ENCODE measurements around the gene EPB41.

- TF ChIP-seq ZEB2 (tag by site-specific recombination; IDR thresholded peaks at IDR 0.05) (no peak), REST (tag by site-specific recombination; IDR thresholded peaks at IDR 0.05) (no peak), ZNF776 (tag by site-specific recombination; IDR thresholded peaks at IDR 0.05; ENCODE audit: borderline replicate concordance) (no peak), CTCF (tag by site-specific recombination; IDR thresholded peaks at IDR 0.05) (no peak), ZNF280C (tag by site-specific recombination; IDR thresholded peaks at IDR 0.05) (no peak), ZNF302 (tag by site-specific recombination; IDR thresholded peaks at IDR 0.05; ENCODE audit: low read depth) (no peak), ZNF558 (tag by site-specific recombination; IDR thresholded peaks at IDR 0.05) (no peak), YY2 (tag by site-specific recombination; IDR thresholded peaks at IDR 0.05) (no peak)
These were observed 245.4 kb downstream of the EPB41 start for GRCh38 chr1:29159773-29160172.
